NCI-H187 treated with DMSO at 0.1 percent for 48 hours (cell line): ENCODE results near the gene CHD9.

ENCODE experiments used
- DNase-seq: peaks from one replicate; lab custom pipeline; 2025; lab: John Stamatoyannopoulos, UW

Gene CHD9

DNA sequence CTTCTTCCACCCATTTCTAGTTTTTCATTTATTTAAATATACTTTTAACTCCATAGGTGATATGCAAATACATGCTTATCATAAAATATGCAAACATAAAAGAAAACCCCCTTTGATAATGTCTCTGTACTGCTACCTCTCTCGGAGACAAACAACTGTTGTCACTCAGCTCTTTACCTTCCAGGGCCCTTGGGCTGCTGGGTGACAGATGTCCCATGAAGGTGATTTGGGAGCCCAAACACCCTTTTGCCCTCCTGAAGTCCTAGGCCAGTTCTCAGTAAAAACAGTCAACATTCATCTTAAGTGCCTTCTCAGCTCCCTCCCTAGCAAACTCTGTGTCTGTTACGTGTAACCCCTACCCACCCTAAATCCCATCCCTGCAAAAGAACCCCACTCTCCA lies 37.5 kb downstream of the CHD9 start:
- no peak for DNase-seq

DNA sequence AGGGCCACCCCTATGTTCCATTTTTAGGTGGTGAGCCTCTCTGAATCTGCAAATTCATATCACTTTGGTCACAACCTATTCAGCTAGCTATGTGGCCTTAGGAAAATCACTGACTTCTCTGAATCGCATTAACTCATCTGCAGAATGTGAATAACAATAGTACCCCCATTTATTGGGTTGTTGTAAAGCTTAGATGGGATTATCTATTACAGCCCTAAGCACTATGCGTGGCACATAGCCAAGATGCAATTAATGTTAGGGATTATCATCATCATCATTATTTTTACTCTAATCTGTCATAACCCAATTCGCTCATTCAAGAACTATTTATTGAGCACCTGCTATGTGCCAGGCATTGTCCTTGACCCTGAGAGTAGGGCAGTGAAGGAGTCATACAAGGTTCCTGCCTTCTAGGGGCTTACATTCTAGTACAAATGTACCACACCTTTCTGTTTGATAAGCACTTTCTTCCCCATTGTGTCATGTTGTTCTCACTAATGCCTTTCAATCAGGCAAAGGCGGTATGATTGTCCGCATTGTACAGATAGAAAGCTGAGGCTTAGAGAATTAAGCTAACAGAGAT lies 38.5 kb downstream of the CHD9 start:
- DNase-seq, result no peak

DNA sequence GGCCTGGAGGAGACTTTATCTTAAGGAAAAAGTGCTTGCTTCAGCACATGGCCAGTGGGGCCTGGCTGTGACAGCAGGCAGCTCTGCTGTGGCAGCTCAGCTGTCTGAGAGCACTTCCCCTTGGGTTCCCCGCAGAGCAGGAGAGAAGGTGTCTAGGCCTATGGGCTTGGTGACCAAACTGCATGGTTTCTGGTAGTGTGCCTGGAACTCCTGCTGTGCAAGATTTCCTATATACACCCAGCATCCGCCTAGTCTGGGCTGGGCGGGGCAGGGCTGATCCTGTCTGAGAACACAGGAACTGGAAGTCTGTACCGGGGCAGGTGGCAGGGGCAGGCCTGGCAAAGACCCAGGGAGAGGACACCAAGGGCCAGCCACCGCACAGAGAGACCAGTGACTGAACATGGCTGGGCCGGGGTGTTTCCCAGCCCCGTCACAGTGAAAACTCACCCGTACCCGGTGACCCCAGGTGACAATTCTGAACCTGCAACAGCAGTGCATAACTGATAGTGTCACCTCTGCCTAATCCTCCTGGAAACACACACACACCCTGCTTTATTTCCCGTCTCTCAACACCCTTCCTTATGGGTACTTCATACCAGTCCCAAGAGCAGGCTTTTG lies 39.3 kb downstream of the CHD9 start:
- no peak for DNase-seq

DNA sequence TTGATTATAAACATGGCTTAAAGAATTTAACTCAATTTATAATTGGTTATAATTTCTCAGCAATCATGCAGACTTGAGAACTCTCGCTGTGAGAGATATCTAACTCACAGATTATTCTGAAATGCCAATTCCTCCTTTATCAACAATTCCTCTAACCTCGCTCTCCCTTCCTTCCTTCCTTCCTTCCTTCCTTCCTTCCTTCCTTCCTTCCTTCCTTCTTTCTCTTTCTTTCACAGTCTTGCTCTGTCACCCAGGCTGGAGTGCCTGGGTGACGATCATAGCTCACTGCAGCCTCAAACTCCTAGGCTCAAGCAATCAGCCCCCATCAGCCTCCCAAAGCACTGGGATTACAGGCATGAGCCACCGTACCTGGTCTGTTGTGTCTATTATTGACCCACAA lies 42.4 kb downstream of the CHD9 start:
- DNase-seq, result no peak

DNA sequence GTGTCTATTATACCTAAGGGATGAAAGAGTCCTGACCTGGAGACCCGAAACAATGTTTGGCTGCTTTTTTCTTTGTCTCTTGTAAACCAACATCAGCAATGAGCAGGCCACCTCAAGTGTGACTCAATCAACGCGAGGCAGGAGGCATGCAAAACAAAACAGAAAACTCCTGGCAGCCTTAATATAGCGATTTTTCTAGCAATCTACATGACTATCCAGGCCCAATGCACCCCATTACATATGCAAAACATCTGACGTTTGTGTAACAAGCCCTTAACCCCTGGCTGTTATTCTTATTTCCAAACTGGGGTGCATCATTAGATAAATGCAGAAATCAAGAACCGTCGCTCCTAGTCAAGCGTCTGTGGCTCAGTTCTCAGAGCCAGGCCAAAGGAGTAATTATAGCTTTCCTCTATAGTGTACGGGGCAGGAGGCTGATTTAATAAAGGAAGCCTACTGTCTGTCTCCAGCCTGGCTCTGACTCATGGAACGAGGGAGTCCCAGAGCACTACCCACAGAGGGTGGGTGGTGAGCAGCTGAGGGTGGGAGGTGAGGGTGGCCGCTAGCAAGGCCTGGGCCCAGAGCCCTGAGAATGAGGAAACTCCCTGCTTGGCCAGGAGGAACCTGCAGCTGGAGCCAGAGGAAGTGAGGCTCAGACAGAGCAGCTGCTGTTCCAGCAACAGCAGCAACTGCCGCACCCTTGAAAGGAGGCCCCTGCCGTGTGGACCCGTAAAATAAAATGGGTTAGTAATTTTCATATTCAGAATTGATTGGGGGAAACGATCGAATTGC lies 43.9 kb downstream of the CHD9 start:
- no peak for DNase-seq

DNA sequence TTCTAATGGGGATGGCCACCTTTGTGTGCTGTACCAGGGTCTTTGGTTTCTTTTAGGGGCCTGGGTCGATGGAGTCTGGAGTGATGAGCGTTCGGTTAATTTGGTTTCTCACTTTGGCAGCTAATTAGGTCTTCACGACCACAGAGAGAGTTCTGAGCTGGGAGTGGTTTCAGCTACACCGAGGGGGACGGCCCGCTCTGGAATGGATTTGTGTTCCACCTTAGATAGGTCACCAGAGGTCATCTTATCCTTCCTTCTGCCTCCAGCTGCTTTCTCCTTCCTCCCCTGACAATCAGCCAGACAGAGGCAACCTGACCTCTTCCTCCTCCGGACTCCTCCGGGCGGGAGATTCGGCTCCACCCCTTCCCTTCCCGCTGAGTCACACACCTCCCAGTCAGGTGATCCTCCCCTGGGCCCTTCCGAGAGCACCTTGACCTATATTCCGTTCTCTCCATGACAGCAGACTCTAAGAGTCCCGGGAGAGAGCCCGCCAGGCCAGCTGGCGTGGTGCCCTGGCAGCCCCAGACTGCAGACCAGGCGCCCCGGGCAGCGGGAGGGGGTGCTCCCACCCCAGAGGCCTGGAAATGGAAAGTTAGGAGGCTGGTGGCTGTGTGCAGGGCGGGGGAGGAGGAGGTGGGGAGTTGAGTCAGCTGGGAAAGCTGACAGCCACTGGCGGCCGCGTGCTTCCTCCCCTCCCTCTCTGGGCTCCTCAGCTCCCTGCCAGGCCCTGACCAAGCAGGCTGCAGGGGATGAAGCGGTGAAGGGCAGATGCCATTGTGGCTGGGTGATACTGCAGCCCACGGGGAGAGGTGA lies 44.7 kb downstream of the CHD9 start:
- peak; percentile 72 for DNase-seq

DNA sequence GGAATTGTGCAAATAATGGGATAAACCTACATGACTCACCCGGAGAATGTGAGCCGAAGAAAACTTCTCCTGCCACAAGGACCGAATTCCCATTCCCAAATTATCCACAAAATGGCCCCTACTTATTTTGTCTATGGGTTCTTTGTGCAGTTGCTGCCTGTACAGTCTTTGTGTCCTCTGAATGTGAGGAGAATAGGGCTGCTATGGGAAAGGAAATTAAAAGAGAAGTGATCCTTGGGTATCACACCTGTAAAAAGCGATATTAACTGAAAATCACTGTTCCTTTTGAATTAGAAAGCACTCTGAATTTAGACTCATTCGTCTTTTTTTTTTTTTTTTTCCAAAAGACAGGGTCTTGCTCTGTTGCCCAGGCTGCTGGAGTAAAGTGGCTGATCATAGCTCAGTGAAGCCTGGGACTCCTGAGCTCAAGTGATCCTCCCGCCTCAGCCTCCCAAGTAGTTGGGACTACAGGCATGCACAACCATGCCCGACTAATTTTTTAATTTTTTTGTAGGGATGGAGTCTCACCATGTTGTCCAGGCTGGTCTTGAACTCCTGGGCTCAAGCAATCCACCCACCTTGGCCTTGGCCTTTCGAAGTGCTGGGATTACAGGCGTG lies 45.4 kb downstream of the CHD9 start:
- DNase-seq, result no peak

DNA sequence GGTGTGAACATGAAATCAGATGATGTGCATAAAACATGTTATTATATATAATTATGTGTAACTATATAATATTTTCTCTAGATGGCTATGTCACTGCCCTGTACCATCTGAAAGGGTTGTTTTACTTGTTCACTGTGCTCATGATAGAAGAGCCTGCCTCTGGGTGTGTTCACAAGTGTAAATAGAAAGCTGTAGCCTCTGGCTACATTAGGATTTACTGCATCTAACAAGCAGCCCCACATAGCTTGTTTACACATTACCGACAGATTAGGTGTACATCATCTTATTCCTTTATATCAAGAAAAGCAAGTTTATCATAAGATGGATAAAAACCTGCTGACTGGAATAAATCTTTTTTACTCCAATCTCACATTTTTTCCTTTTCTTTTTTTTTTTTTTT lies 46.1 kb downstream of the CHD9 start:
- DNase-seq, result no peak

DNA sequence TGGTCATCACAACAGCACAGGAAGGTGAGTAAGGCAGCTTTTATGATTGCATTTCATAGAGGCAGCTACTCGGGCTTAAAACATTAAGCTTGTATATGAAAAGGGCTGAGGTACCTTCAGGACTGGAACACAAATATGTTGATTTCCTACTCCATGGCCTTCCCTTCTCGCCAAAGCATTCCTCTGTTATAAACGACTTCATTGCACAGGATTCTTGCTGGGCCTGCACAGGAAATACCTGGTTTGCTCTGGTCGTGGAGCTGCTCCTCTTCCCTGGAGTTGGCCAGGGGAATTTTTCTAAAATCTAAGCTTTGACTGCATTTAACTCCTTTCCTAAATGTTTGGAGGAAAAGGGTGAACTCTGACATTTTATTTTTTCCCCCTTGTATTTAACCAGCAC lies 49.0 kb downstream of the CHD9 start:
- no peak for DNase-seq

DNA sequence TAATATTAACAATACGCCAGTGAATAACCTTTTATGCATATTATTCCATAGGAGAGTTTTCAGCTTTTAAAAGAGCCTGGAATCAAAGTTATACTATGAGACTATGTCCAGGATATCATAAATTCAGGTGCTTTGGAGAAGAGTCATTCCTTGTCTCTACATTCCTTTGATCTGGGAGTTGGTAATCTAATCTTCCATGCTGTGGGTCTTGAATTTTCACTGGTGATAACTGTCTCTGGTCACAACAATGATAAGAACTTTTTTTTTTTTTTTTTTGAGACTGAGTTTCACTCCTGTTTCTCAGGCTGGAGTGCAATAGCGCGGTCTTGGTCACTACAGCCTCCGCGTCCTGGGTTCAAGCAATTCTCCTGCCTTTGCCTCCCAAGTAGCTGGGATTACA lies 50.8 kb downstream of the CHD9 start:
- DNase-seq, result no peak

DNA sequence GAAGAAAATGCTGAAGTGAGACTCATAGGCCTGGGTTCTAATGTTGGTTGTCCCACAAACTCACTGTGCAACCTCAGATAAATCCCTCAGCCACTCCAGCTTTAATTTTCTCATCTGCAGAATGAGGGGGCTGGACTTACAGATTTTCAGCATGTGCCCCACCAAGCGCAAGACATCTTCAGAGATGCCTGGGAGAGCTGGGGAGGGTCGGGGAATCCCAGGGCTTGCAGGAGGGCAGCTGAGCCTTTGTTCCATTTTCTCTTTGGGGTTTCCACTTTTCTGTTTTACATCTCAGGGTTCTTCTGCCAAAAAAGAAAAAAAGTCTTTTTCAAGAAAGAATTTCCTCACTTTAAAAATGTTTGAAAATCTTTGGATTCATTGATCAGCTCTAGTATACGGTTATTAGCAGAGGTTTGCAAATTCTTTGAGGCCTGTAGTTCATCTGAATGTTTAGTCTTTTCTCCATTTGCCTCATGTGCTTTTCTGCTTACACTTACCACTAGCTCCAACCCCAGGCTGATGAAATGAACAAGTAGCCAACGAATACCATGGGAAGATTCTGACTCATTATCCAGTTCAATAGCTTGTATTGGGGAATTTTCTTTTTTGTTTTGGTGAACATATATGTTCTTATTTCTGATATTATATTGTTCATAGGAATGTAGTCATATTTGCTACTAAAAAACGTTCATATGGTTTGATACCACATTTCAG lies 56.4 kb downstream of the CHD9 start:
- DNase-seq, result no peak

DNA sequence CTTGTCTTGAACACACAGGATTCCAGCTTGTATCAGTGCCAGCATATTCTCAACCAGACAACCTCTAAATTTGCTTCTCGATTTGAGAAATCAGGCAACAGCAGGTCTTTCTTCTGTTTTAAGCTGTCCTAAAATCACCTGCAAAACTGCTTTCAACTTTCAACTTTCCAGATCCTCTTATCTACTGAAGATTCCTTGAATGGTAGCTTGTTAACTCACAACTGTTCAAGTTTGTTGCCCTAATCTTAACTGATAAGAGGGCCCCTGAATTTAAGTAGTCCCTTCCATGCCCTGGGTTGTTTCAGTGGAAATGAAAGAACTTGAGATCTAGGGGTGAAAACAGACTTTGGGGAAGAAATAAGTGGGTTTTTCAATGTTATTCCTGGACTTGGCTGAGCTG lies 57.2 kb downstream of the CHD9 start:
- no peak for DNase-seq

DNA sequence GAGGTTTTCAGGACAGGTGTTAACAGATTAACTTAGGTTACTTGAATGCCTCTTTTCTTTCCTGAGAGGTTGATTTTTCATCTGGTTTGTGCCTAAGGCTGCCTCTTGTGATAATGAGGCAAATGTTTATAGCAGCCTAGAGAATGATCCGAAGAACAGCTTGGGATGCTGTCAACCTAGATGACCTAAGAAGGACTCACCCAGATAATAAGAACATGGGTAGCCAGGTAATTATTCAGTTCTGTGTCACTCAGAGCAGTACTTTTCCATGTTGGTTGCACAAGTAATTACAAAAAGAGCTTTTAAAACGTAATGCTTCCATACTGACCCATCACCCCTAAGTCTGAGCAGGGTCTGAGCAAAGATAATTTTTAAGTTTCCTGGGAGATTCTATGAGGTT lies 60.3 kb downstream of the CHD9 start:
- DNase-seq, result no peak

DNA sequence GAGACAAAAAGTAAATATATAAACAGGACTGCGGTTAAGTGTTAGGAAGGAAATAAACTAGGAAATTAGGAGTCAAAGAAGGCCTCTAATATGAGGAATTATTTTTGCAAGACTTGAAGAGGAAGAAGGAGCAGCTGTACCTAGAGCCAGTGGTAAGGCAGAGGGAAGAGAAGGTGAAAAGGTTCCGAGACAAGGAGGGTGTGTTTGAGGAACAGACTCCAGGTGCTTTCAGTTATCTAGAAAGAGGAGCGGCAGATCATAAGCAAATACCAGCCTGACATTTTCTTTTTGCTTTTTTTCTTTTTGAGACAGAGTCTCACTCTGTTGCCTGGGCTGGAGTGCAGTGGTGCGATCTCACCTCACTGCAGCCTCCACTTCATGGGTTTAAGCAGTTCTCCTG lies 61.0 kb downstream of the CHD9 start:
- no peak for DNase-seq

DNA sequence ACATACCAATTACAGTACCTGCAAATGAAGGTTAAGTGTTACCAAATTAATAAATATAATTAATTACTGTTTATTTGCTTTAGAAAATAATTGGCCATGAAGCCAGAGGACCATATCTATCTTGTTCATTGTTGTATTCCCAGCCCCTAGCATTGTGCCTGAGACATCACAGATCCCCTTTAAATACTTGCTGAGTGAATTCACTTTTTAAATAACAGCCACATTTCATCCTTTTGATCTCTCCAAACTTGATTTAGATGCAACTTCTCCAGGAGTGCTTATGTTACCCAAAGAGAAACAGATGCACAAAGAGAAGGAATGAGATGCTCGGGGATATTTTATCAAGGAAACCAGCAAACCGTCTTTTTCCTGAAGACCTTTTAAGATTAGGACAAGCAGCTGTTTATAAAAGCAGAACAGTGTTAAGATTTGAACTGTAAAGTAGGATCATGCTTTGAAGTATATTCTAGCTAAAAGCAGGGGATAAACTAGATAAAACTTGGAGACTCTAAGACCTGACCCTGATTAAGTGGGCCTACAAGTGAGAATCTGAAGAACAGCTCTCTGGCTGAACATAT lies 66.3 kb downstream of the CHD9 start:
- no peak for DNase-seq

DNA sequence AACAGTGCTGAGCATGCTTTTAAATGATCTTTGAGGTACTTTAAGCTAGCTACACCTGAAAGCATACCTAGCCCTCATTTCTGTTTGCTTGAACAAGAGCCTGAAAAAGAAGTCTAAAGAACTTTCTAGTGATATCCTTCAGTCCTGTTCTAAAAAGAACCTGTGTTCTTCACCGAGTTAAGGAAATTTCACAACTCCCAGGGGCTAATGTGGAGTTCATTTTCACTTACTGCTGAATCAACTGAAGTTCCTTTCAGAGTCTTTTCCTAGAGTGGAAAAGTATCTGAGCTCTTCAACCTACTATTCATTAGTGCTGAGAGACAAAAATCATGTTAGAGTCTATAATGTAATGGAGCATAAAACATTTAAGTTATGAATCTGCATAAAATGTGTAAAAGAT lies 66.9 kb downstream of the CHD9 start:
- no peak for DNase-seq

DNA sequence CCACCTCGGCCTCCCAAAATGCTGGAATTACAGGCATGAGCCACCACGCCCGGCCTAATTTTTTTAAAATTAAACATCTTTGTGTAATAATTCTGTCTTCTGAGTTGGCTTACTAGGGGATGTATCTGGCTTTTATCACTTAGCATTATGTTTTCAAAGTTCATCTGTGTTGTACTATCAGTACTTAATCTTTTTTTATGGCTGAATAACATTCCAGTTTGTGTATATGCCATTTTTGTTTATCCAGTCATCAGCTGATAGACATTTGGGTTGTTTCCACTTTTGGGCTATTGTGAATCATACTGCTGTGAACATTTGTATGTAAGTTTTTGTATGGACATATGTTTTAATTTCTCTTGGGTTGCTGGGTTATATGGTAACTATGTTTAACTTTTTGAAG lies 69.0 kb downstream of the CHD9 start:
- DNase-seq, result no peak

DNA sequence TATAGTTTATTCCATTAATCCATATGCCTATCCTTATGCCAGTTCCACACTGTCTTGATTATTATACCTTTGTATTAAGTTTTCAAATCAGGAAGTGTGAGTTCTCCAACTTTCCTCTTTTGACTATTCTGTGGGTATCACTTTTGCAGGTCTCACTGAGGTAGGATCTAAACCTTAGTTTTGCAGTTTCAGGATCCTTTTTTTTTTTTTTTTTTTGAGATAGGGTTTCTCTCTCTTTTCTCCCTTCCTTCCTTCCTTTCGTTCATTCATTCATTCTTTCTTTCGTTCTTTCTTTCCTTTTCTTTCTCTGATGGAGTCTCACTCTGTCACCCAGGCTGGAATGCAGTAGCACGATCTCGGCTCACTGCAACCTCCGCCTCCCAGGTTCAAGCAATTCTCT lies 71.6 kb downstream of the CHD9 start:
- DNase-seq, result no peak

DNA sequence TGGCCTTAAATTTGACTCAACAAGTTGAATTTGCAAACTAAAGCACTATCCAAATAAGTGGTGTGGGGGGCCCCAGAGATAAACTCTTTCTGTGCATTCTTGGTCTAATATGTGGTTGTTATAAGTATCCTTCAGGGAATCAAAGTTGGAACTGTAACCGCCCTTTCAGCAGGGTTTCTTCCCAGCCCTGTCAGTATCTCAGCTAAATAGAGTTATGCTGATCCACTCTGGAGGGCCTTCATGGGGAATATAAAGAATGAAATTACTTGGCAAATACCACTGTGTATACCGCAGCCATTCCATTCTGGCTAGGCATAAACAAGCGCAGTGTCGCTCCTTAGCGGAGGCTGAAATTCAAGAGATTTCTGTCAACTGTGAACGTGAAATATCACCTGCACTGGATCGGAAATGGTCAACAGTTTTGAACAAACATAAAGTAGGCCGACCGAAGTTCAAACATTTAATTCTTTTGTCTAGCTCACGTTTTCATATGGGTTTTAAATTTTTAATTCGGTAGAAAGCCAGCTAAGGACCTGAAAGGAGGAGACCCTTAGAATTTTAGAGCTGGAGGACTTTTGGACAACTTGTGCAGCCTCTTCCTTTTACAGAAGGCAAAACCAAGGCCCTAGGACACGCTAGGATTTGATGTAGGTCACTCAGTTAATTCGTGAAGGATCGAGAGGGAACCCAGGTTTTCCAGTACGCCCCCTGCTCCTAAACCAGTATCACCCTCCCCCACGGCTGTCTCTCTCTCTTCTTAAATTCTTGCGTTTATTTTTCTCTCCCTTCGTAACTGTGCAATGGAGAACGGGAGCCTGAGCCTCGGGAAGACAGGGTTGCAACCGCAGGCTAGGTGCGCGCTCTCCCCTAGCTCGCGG lies 74.7 kb downstream of the CHD9 start:
- no peak for DNase-seq
